Measurements from ENCODE around the gene GIN1.
"Not testable (repeated sequence)": the region's sequence is repeated elsewhere in the genome, so short reads cannot be mapped to it uniquely, and the experiment has no call there.

GIN1 gene, protein sequence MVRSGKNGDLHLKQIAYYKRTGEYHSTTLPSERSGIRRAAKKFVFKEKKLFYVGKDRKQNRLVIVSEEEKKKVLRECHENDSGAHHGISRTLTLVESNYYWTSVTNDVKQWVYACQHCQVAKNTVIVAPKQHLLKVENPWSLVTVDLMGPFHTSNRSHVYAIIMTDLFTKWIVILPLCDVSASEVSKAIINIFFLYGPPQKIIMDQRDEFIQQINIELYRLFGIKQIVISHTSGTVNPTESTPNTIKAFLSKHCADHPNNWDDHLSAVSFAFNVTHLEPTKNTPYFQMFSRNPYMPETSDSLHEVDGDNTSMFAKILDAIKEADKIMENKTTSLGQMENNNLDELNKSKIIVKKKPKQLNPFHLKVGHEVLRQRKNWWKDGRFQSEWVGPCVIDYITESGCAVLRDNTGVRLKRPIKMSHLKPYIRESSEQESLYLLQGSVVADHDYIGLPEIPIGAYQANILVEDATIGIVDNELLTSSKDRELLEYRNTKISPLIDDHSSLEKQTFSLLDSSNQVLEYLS

DNA sequence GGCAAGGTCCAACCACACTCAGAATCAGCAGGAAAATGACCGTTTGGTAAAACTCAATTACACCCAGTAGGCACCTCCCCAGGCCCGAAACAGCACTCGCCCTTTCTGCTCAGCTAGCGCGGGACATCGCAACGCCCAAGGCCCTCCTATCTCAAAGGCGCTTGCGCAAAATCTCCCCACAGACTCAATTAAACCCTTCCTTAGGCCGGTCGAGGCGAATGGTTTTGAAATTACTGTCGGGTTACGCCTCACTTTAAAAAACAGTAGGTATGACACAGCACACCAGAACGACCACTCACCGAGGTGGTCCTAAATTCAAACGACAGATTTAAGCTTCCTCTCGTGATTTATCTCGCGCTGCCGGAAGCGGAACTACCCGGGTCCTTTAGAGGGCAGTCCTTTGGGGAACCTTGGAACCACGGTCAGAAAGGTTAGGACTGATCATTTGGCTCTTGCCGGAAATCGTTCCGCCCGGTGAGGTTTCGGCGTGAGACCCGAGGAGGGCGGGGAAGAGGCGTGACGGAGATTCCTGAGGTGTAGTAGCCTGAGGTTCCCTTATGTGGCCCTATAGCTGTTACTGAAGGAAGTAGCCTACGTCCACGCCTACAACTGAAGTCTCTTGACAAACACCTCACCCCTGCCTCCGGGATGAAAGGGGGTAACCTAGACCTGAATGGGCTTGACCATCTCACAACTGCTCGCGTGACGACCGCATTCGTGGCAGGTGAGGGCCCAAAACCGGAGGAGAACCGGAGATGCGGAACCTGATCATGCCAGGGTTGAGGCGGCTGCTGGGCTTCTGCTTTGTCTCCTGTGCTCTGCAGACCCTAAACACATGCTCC lies at the start of gene GIN1, which contains the start of gene PPIP5K2:
TSS of gene GIN1 (minus strand) at position 374 of the 842 bp plus-strand sequence. CDS start 11,431 bp downstream, outside the sequence.
TSS of gene PPIP5K2 (plus strand) at position 537 of the 842 bp plus-strand sequence. CDS start 9,289 bp downstream, outside the sequence.
- Histone ChIP-seq H3K4me3 (peak within 1 kb of the TSS; percentile 69 to 92 (median 83)), H3K27ac (peak within 1 kb of the TSS; percentile 60 to 98 (median 93))

DNA sequence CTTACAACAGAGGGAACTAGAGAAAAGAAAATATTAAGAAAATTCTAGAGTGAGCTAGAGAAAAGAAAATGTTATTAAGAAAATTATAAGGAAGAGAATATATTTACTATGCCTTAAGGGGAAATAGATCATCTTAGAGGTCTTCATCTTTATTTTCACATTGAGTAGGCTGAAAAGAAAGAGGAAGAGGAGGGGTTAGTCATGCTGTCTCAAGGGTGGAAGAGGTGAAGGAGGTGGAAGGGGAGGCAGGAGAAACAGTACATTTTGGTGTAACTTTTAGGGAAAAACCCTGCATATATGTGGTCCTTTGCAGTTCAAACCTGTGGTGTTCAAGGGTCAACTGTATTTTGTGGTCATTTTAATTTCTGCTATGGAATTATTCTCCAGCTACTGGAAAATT lies 46.8 kb upstream of the GIN1 start:
- Histone ChIP-seq H3K27ac (no peak overlapping the region), H3K4me3 (no peak overlapping the region)

DNA sequence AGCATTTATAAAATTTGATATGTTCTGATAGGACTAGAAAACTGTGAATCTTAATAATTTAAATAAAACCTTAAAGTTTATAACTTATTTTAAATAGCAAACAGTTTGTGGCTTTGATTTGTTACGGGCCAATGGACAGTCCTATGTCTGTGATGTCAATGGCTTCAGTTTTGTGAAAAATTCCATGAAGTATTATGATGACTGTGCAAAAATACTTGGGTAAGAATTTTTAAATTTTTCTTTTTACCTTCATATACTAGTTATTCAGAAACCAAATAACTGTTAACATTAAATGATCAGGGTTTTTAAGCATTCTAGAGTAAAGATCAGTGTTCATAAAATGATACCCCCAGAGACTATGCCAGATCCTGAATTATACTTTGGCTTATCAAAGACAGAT lies 31.2 kb upstream of the GIN1 start:
- Histone ChIP-seq H3K27ac (no peak overlapping the region), H3K4me3 (no peak overlapping the region)

DNA sequence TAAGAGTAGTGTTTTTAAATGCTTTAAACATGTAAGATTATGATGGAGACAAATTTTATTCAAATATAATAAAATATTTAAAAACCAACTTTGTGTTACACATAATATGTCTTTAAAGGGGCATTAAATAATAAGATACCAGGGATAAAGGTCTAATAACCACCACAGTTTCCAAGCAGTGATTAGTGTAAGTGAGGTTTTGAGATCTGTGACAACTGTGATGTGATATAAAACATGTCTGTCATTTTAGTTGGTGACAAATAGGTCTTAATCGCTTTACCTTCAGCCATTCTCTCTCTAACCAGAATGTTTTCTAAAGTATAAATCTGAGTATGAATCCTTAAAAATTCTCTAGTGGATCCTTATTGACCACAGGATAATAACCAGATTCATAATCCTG lies 28.3 kb upstream of the GIN1 start:
- Histone ChIP-seq H3K27ac (no peak overlapping the region), H3K4me3 (no peak overlapping the region)

DNA sequence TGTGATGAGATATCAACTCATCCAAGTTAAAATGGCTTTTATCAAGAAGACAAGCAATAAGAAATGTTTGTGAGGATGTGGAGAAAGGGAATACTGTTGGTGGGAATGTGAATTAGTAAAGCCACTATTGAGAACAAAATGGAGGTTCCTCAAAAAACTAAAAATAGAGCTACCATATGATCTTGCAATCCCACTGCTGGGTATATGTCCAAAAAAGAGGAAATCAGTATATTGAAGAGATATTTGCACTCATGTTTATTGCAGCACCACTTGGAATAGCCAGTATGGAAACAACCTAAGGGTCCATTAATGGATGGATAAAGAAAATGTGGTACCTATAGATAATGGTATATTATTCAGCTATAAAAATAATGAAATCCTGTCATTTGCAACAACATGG lies 25.3 kb upstream of the GIN1 start:
- no peak overlapping the region for H3K27ac ChIP-seq

DNA sequence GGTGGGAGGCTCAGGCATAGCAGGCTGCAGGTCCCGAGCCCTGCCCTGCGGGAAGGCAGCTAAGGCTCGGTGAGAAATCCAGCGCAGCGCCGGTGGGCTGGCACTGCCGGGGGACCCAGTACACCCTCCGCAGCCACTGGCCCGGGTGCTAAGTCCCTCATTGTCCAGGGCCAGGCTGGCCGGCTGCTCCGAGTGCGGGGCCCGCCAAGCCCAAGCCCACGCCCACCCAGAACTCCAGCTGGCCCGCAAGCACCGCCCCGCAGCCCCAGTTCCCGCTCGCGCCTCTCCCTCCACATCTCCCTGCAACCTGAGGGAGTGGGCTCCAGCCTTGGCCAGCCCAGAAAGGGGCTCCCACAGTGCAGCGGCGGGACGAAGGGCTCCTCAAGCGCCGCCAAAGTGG lies 22.2 kb upstream of the GIN1 start:
- not testable (repeated sequence) for H3K4me3 ChIP-seq, H3K27ac ChIP-seq

More for the DNA sequence above, 25.3 kb upstream of the GIN1 start:
- no peak overlapping the region for H3K4me3 ChIP-seq

DNA sequence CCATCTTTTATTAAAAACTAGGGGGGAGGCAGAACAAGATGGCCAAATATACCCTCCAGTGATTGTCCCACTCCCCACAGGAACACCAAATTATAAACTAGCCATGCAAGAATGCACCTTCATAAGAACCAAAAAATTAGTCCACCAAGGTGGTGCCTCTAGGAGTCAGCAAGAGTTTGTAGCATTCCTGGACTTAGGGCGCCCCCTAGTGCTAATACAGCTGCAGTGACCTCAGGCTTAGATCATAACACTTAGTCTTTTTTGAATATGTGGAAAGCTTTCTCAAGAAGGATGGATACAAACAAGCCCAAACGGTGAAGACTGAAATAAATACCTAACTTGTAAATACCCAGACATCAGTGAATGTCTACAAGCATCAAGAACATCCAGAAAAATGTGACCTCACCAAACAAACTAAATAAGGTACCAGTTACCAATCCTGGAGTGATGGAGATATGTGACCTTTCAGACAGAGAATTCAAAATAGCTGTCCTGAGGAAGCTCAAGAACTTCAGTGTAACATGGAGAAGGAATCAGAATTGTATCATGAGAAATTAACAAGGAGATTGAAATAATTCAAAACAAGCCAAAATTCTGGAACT lies 19.4 kb upstream of the GIN1 start:
- Histone ChIP-seq H3K4me3 (no peak overlapping the region), H3K27ac (no peak overlapping the region)

DNA sequence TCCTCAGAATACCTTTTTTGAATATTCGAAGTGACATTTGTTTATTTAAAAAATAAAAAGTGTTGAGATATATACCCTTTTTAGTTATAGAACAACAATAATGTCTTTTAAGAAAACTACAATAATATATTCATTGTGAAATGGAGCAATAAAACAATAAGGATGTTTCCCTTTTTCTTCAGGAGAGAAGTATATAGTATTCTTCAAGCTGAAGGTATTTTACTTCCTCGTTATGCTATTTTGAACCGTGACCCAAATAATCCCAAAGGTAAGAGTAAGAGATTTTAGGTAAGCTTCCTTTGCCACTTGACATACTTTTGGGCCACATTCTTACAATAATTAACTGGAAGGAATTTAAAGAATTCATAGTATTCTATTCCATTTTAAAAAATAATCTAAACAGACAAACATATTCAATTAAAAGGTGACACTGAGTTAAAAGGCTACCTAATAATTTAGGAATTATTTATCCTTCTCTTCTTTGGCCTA lies 18.3 kb upstream of the GIN1 start:
- Histone ChIP-seq H3K4me3 (no peak overlapping the region), H3K27ac (no peak overlapping the region)

DNA sequence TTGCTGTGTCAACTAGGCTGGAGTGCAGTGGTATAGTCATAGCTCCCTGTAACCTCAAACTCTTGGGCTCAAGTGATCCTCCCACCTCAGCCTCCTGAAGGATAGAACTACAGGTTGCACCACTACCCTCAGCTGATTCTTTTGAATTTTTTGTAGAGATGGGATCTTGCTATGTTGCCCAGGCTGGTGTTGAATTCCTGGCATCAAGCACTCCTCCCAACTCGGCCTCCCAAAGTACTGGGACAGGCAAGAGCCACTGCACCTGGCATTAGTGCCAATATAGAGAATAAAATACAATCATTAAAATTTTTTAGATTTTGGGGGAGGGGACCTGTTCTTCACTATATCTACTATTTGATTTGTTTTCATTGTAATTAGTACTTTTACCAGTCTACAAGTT lies 15.5 kb upstream of the GIN1 start:
- no peak overlapping the region for H3K4me3 ChIP-seq
- H3K27ac ChIP-seq, result no peak overlapping the region

DNA sequence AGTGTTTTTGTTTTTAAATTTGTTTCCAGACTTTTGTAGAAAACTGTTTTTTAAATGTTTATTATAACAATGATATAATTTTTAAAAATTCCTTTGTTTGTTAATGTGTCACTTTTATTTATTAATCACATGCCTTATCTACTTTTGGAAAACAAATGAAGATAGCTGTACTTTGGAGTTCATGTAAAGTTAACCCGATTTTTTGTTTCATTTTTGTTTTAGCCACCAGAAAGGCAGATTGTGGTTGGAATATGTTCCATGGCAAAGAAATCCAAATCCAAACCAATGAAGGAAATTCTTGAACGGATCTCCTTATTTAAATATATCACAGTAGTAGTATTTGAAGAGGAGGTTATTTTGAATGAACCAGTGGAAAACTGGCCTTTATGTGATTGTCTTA lies 13.3 kb upstream of the GIN1 start:
- H3K4me3 ChIP-seq, result no peak overlapping the region
- no peak overlapping the region for H3K27ac ChIP-seq

DNA sequence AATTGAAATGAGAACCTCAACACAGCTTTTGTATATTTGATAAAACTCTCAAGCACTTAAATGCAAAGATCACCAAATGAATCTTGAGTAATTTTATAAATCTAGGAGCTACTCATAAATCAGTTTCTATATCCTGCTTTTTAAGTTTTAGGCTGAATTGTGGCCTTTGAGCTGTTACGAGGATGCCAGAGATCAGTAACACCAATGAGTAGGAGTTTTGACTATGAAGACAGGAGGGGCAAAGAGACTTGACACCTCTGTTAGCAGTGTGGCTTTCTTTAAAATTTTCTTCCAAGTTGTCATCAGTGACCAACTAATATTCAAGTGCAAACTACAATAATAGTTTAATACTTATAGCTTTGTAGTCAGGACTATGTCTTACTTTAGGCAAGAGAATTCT lies 12.7 kb upstream of the GIN1 start:
- no peak overlapping the region for H3K27ac ChIP-seq
- H3K4me3 ChIP-seq, result no peak overlapping the region

DNA sequence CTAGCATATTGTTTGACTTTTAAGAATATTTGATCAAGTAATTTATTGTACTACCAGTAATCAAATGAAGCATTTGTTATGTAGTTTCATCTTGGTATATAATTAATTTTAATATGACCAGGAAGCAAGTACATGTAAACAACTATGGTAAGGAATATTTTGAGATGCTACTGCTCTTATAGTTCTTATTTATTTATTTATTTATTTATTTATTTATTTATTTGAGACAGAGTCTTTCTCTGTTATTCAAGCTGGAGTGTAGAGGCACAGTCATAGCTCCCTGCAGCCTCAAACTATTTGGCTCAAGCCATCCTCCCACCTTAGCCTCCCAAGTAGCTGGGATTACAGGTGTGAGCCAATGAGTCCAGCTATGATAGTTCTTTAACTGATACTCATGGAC lies 8.3 kb upstream of the GIN1 start:
- Histone ChIP-seq H3K27ac (no peak overlapping the region), H3K4me3 (no peak overlapping the region)

DNA sequence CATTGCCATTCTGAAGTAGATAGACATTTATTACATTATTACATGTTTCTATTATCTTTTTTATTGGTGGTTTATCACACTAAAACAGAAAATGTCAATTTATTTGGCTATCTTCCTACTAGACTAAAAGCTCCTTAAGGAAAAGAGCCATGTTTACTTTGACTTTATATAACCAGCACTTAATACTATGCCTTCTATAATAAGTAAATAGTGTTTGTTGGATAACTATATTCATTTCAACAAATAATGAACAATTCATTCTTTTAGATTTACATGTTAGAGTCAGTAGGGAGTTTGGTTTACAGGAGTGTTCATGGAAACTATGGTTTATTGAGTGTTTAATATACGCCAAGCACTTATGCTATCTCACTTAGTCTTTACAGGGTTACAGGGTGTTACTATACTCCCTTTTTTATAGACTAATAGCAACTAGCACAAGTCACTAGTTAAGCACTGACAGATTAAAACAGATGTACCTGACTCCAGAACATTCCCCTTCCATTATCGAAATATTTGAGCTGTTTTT lies 7.4 kb upstream of the GIN1 start:
- H3K27ac ChIP-seq, result no peak overlapping the region
- no peak overlapping the region for H3K4me3 ChIP-seq

DNA sequence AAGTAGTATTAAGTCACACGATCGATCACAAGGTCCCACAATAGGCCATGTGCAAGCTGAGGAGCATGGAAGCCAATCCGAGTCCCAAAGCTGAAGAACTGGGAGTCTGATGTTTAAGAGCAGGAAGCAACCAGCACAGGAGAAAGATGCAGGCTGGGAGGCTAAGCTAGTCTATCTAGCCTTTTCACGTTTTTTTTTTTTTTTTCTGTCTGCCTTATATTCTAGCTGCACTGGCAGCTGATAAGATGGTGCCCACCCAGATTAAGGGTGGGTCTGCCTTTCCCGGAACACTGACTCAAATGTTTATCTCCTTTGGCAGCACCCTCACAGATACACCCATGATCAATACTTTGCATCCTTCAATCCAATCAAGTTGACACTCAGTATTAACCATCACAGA lies 6.6 kb upstream of the GIN1 start:
- no peak overlapping the region for H3K4me3 ChIP-seq
- no peak overlapping the region for H3K27ac ChIP-seq

DNA sequence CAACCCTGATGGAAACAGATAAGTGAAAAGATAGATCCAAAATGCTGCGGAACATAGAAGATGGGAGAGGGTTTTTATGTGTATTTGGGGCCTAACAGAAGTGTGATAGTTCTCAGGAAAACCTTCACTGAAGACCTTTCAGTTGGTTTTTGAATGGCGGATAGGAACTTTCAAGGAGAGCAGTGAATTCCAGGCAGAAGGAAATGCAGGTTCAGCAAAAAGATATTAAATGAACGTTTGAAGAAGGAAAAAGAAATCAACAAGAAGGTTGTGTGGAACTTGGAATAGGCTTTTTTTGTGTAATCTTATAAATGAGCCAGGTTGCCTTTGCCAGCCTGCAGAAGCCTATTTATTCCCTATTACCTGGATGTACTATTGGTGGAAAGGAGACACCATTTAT lies 2.3 kb upstream of the GIN1 start:
- Histone ChIP-seq H3K4me3 (no peak overlapping the region), H3K27ac (no peak overlapping the region)

DNA sequence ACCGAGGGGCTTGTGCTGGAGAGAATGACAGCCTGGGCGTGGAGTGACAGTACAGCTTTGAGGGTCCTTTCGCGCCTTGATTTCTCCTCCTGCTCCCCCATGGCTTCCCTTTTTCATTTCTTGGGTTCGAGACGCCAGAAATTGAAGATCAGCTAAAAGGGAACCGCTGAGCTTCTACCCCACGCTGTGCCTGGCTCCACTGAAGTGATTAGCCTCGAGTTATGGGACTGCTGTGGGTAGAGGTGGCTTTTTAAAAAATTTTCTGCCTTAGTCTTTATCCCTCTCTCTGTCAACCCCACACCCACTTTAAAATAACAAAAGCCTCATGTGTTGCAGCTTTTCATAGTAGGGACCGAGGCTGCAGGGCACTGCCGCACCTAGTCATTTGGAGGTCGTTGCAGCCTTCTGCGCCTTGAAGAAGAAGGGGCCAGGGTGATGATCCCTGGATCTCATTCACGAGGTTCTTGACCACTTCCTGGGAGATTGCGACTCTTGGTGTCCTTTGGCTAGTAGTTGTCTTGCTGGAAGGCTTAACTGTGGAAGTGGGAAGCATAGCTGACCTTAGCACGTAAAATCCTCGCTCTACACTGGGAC lies 766 bp upstream of the GIN1 start:
- Histone ChIP-seq H3K27ac (peak overlapping the region; percentile 52 to 98 (median 93)), H3K4me3 (peak overlapping the region; percentile 69 to 92 (median 83))

DNA sequence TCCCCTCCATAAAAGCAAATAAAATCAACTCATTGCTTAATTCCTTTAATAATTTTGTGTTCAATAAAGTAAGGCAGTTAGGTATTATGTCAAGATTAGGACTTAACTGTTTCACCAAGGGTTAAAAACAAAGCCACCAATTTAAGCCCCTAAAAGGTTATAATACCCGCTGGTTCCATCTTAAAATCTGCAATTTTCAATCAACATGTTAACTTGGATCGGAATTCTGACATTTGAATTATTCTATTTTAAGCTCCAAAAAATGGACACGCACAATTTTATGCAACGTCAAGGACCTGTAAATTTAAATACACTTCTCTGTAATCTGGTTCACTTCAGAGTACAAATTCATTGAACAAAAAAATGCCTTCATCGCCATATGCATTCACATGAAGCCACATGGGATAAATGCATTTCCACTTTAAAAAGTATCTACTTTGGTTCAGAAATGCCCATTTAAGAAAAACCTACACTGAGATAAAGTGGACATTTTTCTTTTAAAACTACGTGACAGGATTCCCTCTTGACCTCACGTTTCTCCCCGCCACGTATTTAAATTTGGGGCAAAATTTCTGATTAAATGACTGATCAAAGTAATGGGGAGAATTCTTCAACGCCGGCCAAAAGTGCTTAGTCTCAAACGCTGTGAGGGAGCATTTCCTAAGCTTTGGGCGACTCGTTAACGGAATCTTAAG lies 721 bp downstream of the GIN1 start:
- H3K27ac ChIP-seq, result peak overlapping the region; percentile 60 to 98 (median 93)
- peak overlapping the region; percentile 69 to 92 (median 83) for H3K4me3 ChIP-seq

DNA sequence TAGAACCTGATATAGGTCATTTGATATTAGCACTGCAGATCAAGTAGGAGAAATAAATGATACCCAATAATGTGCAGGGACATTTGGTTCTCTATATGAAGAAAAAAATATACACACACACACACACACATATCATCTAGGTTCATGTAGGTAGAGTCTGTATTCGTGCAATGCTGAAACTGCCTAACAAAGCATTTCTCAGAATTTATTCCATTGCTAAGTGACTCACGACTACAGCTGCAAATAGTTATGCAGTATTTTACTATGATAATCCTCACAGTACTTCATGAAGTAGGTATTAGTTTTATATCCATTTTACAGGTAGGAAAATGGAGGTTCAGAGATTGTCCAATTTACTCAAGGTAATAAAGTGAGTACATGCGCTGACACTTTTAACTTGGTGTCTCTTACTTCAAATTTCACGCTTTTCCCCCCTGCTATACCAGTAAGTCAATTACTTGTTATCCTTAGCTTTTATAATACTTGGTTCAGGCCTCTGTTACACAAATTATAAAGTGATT lies 2.4 kb downstream of the GIN1 start:
- Histone ChIP-seq H3K4me3 (no peak overlapping the region), H3K27ac (no peak overlapping the region)

DNA sequence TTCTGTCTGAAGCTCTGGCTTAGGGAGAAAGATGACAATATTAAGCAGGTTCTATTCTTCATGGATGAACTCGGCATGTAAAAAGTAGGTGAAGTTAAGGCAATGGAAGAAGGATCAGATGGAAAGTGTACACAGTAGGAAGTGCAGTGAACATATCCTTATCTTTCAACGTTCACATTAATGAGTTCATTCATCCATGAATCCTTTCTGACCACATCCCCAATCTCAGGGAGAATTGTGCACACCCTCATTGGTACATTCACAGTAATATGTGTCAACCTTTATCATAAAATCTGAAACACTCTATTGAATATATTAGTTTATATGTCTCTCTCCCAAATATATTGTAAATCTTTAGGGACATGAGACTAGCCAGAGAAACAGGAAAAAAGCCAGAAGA lies 5.5 kb downstream of the GIN1 start:
- Histone ChIP-seq H3K4me3 (no peak overlapping the region), H3K27ac (no peak overlapping the region)
